Smooth muscle cell (in vitro differentiated cells): ENCODE measurements around the gene TAF5L. TPM values are rescaled to one million over a fixed set of nuclear protein-coding genes. Genes with fewer than 3 reads are reported as not detected.

Experiments
- DNase-seq: peaks from one replicate; lab custom pipeline; 2025; ENCODE audit not compliant: unreplicated experiment; lab: John Stamatoyannopoulos, UW
- H2AFZ ChIP-seq: fragments of 200-600 bp; sonication (generic); 2 replicates; pipeline ENCODE4 v1.6.0; 2016; ENCODE audit warnings: antibody characterized with exemption, low read depth, mild to moderate bottlenecking
- H3F3A ChIP-seq: fragments of 200-600 bp; sonication (generic); 2 replicates; pipeline ENCODE4 v1.6.0; 2017; ENCODE audit warnings: antibody characterized with exemption, low read depth
- H3K27ac ChIP-seq: fragments of 200-600 bp; sonication (generic); 2 replicates; pipeline ENCODE4 v1.5.1; 2016; ENCODE audit warnings: low read depth, mild to moderate bottlenecking
- H3K27me3 ChIP-seq: fragments of 200-600 bp; sonication (generic); 2 replicates; pipeline ENCODE4 v1.6.1; 2016; ENCODE audit warnings: low read depth, mild to moderate bottlenecking
- H3K36me3 ChIP-seq: fragments of 200-600 bp; sonication (generic); 2 replicates; pipeline ENCODE4 v1.5.1; 2016; ENCODE audit warnings: low read depth
- H3K4me1 ChIP-seq: fragments of 200-600 bp; sonication (generic); 2 replicates; pipeline ENCODE4 v1.5.1; 2016; ENCODE audit warnings: low read depth
- H3K4me2 ChIP-seq: fragments of 200-600 bp; sonication (generic); 2 replicates; pipeline ENCODE4 v1.6.0; 2016; ENCODE audit warnings: mild to moderate bottlenecking
- H3K4me3 ChIP-seq: fragments of 200-600 bp; sonication (generic); 2 replicates; pipeline ENCODE4 v1.5.1; 2016; ENCODE audit warnings: mild to moderate bottlenecking
- H3K79me2 ChIP-seq: fragments of 200-600 bp; sonication (generic); 2 replicates; pipeline ENCODE4 v1.6.0; 2016; ENCODE audit warnings: low read depth, mild to moderate bottlenecking
- H3K9ac ChIP-seq: fragments of 200-600 bp; sonication (generic); 2 replicates; pipeline ENCODE4 v1.6.0; 2016; ENCODE audit warnings: low read depth
- H3K9me3 ChIP-seq: fragments of 200-600 bp; sonication (generic); replicated peaks from 2 replicates; pipeline ENCODE4 v1.5.1; 2016; ENCODE audit warnings: low read depth
- H4K20me1 ChIP-seq: fragments of 200-600 bp; sonication (generic); 2 replicates; pipeline ENCODE4 v1.6.0; 2016; ENCODE audit warnings: low read depth
- WGBS: methylation state at CpG from one replicate; pipeline ENCODE4 v1.1.7; 2016; ENCODE audit warnings: low lambda C conversion rate; 5-methylcytosine and 5-hydroxymethylcytosine counted together
- polyA plus RNA-seq: library from polyadenylated mRNA; unstranded; fragments of >200 nt; fragmentation: Nextera tagmentation; extraction: Ambion mirVana; gene quantifications from 2 replicates; pipeline ENCODE4 v1.2.1, GENCODE V29; 2016
- total RNA-seq: library from RNA; depleted of rRNA; stranded (reverse); fragments of >200 nt; gene quantifications from 2 replicates; pipeline ENCODE4 v1.2.3, GENCODE V29; 2014
- TF ChIP-seq, protein P1 (sequence below): fragments of 200-600 bp; sonication (generic); IDR thresholded peaks from 2 replicates; pipeline ENCODE4 v1.5.1; 2017; ENCODE audit warnings: borderline replicate concordance, mild to moderate bottlenecking, antibody characterized with exemption; ENCODE audit not compliant: insufficient read depth, poor library complexity, severe bottlenecking

TAF5L gene
- total and polyA plus RNA-seq, 2 experiments from 2014 or later, result 3.3 to 11.3 TPM

DNA sequence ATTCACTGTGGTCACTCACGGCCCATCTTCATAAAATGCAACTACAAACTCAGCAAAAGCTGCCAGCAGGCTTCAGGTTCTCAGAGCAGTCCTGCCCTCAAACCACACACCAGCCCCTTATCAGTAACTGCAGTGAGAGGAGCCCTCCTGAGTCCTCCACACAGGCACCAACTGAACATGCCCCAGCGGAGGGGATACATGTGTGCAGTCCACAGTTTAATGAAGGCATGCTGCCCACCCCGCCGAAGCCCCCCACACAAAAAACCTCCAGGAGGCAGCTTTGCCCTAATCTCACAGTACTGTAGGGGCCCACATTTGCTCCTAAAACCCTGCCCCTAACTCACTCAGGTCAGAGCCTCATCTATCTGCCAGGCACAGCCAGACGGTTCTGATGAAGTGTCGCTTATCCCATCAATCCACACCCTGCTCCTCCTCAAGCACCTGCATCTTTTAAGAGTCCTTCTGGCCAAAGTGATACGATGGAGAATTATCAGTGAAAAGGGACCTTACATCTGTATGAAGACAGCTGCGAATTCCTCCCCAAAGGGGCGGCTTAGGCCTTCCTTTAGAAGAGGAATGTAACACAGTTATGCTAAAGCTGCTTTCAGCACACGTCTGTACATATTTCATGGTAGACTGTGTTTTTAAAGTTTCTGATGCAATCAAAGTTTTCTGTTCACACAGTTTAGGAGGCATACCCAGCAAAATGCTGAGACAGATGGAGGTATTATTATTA is 70.9 kb downstream of the TAF5L start:
- H4K20me1 ChIP-seq, result peaks cover 58% of the 10 kb centered on the region
- WGBS, result 71% methylated on average over 10 of the region's 10 CpGs
- TF ChIP-seq, protein P1, sequence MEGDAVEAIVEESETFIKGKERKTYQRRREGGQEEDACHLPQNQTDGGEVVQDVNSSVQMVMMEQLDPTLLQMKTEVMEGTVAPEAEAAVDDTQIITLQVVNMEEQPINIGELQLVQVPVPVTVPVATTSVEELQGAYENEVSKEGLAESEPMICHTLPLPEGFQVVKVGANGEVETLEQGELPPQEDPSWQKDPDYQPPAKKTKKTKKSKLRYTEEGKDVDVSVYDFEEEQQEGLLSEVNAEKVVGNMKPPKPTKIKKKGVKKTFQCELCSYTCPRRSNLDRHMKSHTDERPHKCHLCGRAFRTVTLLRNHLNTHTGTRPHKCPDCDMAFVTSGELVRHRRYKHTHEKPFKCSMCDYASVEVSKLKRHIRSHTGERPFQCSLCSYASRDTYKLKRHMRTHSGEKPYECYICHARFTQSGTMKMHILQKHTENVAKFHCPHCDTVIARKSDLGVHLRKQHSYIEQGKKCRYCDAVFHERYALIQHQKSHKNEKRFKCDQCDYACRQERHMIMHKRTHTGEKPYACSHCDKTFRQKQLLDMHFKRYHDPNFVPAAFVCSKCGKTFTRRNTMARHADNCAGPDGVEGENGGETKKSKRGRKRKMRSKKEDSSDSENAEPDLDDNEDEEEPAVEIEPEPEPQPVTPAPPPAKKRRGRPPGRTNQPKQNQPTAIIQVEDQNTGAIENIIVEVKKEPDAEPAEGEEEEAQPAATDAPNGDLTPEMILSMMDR, result no peak
- H3K4me2 ChIP-seq, result peak overlapping the region; percentile 41
- no peaks in the 10 kb centered on the region for H3K27me3 ChIP-seq
- DNase-seq, result no peak
- H3F3A ChIP-seq, result no peaks in the 10 kb centered on the region
- peaks cover 67% of the 10 kb centered on the region for H3K79me2 ChIP-seq
- no peak overlapping the region for H2AFZ ChIP-seq
- H3K9ac ChIP-seq, result no peak overlapping the region
- no peaks in the 10 kb centered on the region for H3K36me3 ChIP-seq
- no peak overlapping the region for H3K27ac ChIP-seq
- no peak overlapping the region for H3K4me3 ChIP-seq
- peaks cover 18% of the 10 kb centered on the region for H3K4me1 ChIP-seq
- no peaks in the 10 kb centered on the region for H3K9me3 ChIP-seq

DNA sequence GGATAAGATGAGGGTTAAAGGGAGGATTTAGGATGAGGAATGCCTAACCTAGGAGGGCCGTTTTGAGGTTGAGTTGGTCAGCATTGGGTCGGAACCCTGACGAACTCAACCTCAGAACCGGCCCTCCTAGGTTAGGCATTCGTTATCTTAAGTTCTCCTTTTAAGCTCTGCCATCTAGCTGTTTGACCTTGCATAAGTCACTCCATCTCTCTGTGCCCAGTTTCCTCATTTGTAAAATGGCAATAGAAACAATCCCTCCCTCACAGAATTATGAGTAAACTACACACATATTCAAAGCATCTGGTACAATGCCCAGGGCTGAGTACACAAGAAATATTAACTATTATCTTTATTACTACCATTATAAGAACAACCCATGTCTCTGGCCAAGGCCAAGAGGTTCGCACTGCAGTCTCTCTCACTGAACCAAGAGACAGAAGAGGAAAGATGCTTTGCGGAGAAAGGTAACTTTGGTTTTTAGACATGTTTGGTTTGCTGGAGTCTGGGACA is 72.2 kb downstream of the TAF5L start:
- Histone ChIP-seq H3K4me1 (peaks cover 18% of the 10 kb centered on the region), H3K36me3 (no peaks in the 10 kb centered on the region), H3K9me3 (no peaks in the 10 kb centered on the region), H3F3A (no peaks in the 10 kb centered on the region), H3K4me2 (no peak overlapping the region), H3K27me3 (no peaks in the 10 kb centered on the region), H3K4me3 (no peak overlapping the region), H3K79me2 (peaks cover 75% of the 10 kb centered on the region), H3K9ac (no peak overlapping the region), H2AFZ (no peak overlapping the region), H3K27ac (no peak overlapping the region), H4K20me1 (peaks cover 64% of the 10 kb centered on the region)
- WGBS, result 95% methylated on average over 7 of the region's 7 CpGs
- TF ChIP-seq, protein P1, result no peak
- DNase-seq, result no peak

DNA sequence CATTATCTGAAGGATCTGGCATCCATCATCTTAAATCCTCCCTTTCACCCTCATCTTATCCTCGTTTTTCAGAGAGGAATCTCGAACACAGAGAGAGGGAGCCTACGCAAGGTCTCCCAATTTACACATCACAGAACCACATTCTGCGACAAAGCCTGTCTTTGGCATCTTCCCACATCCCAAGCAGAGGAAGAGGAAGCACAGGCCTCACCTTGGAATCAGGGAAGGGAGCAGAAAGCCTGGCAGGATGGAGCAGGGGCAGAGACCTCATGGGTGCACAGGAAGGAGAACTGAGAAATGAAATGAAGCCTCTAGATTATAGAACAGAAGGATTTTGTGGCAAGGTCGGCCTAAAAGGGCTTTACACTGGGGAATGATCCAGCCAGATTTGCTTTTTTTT is 73.2 kb downstream of the TAF5L start:
- Histone ChIP-seq H3K79me2 (peaks cover 73% of the 10 kb centered on the region), H3K9me3 (no peaks in the 10 kb centered on the region)

More for the DNA sequence above, 73.2 kb downstream of the TAF5L start:
- WGBS, result 80% methylated on average over 5 of the region's 5 CpGs
- H3K4me1 ChIP-seq, result peaks cover 18% of the 10 kb centered on the region
- no peaks in the 10 kb centered on the region for H3K36me3 ChIP-seq
- TF ChIP-seq, protein P1, result no peak
- no peak overlapping the region for H2AFZ ChIP-seq
- H3K27me3 ChIP-seq, result no peaks in the 10 kb centered on the region
- H3K4me2 ChIP-seq, result no peak overlapping the region
- DNase-seq, result no peak
- no peak overlapping the region for H3K9ac ChIP-seq
- H3F3A ChIP-seq, result no peaks in the 10 kb centered on the region
- H3K4me3 ChIP-seq, result no peak overlapping the region
- peaks cover 64% of the 10 kb centered on the region for H4K20me1 ChIP-seq
- no peak overlapping the region for H3K27ac ChIP-seq
